Ascending aorta (tissue), 2 donors: ENCODE data around the gene PTPRCAP. TPM values are rescaled to one million over a fixed set of nuclear protein-coding genes. Genes with fewer than 3 reads are reported as not detected.
"Not testable (repeated sequence)": the region's sequence is repeated elsewhere in the genome, so short reads cannot be mapped to it uniquely, and the experiment has no call there.

ENCODE experiments used
- DNase-seq, 2 donors: peaks; one replicate each; pipeline ENCODE4 v3.0.0-alpha.2; 2019; ENCODE audit warnings: low spot score in 2 of 2
- H3K27ac ChIP-seq, 2 donors: fragments of 200-600 bp; sonication (generic); one replicate each; pipeline ENCODE4 v1.5.1; 2016 to 2017; ENCODE audit warnings: mild to moderate bottlenecking in 1 of 2
- H3K27me3 ChIP-seq: fragments of 200-600 bp; sonication (generic); one replicate; pipeline ENCODE4 v1.5.1; 2017
- H3K36me3 ChIP-seq, 2 donors: fragments of 200-600 bp; sonication (generic); one replicate each; pipeline ENCODE4 v1.5.1; 2016
- H3K4me1 ChIP-seq, 2 donors: fragments of 200-600 bp; sonication (generic); one replicate each; pipeline ENCODE4 v1.5.1; 2016 to 2017; ENCODE audit warnings: mild to moderate bottlenecking in 1 of 2
- H3K4me3 ChIP-seq, 2 donors: fragments of 200-600 bp; sonication (generic); one replicate each; pipeline ENCODE4 v1.5.1; 2016 to 2017; ENCODE audit warnings: mild to moderate bottlenecking in 1 of 2
- H3K9me3 ChIP-seq, 2 donors: fragments of 200-600 bp; sonication (generic); one replicate each; pipeline ENCODE4 v1.5.1; 2016
- CTCF ChIP-seq, 3 experiments: fragments of 200-600 bp in 2 of 3; fragments of 450-650 bp in 1 of 3; sonication (generic) in 2 of 3; IDR thresholded peaks; one replicate each; pipeline ENCODE4 v1.5.1; 2016 to 2019; ENCODE audit warnings: antibody characterized with exemption in 3 of 3, mild to moderate bottlenecking in 1 of 3, moderate library complexity in 1 of 3
- intact Hi-C: fragments of 100-400 bp; cut with DNase I; formaldehyde crosslinking; loops from one replicate; pipeline ENCODE4 v1.15.1; 2023
- total RNA-seq: library from RNA; depleted of rRNA; stranded (reverse); fragments of >200 nt; gene quantifications from one replicate; pipeline ENCODE4 v1.1.0, GENCODE V29; 2016

The PTPRCAP gene
- total RNA-seq, 1 donor from 2014 or later = 26.6 TPM

GRCh38 chr11:67431346-67432249 is 5.9 kb downstream of the PTPRCAP start:
- intact Hi-C loops = no loop called here
- peaks cover 6 to 16% of the 10 kb centered on the region in 2 donors for H3K4me1 ChIP-seq
- H3K36me3 ChIP-seq = peaks cover 45 to 57% of the 10 kb centered on the region in 2 donors
- H3K27ac ChIP-seq = no peak overlapping the region
- TF ChIP-seq CTCF (IDR thresholded peaks at IDR 0.05) = no peak
- no peak for DNase-seq
- H3K9me3 ChIP-seq = no peaks in the 10 kb centered on the region
- no peaks in the 10 kb centered on the region for H3K27me3 ChIP-seq
- no peak overlapping the region for H3K4me3 ChIP-seq

- H3K36me3 ChIP-seq = peaks cover 33 to 44% of the 10 kb centered on the region in 2 donors
Observed at GRCh38 chr11:67429722-67430121, 7.8 kb downstream of the PTPRCAP start.

GRCh38 chr11:67429038-67429668 is 8.3 kb downstream of the PTPRCAP start:
- H3K27me3 ChIP-seq = no peaks in the 10 kb centered on the region
- peak overlapping the region; percentile 86 to 91 for H3K27ac ChIP-seq
- DNase-seq = no peak
- H3K4me3 ChIP-seq = peak overlapping the region; percentile 75 to 94
- peaks cover 6 to 16% of the 10 kb centered on the region in 2 donors for H3K4me1 ChIP-seq
- no peaks in the 10 kb centered on the region for H3K9me3 ChIP-seq
- intact Hi-C loops = loop anchor here (2.0 to 5.0 kb wide), 2 partner anchors 37 to 78 kb away; partner anchors contain the start of gene RAD9A
- no peak for TF ChIP-seq CTCF (IDR thresholded peaks at IDR 0.05)
- peaks cover 28 to 38% of the 10 kb centered on the region in 2 donors for H3K36me3 ChIP-seq

More at GRCh38 chr11:67429722-67430121, 7.8 kb downstream of the PTPRCAP start:
- no peak for DNase-seq
- Histone ChIP-seq H3K27ac (no peak overlapping the region), H3K4me3 (no peak overlapping the region), H3K4me1 (peaks cover 6 to 16% of the 10 kb centered on the region in 2 donors), H3K9me3 (no peaks in the 10 kb centered on the region), H3K27me3 (no peaks in the 10 kb centered on the region)
- TF ChIP-seq CTCF (IDR thresholded peaks at IDR 0.05) = no peak
- intact Hi-C loops = loop anchor here (2.0 to 5.0 kb wide), 2 partner anchors 37 to 77 kb away; partner anchors contain the start of gene RAD9A

GRCh38 chr11:67428052-67429001 is 9.2 kb downstream of the PTPRCAP start, which contains the start of gene RPS6KB2:
RPS6KB2 (plus strand) TSS chr11:67428494; CDS start chr11:67428546, 52 bp downstream.
- TF ChIP-seq CTCF (IDR thresholded peaks at IDR 0.05) = no peak
- Histone ChIP-seq H3K4me1 (peaks cover 6 to 16% of the 10 kb centered on the region in 2 donors), H3K27ac (peak within 1 kb of the TSS; percentile 86 to 91), H3K9me3 (no peaks in the 10 kb centered on the region), H3K27me3 (no peaks in the 10 kb centered on the region), H3K36me3 (peaks cover 19 to 30% of the 10 kb centered on the region in 2 donors), H3K4me3 (peak within 1 kb of the TSS; percentile 75 to 94)
- DNase-seq = peak; percentile 96 to 99
- intact Hi-C loops = loop anchor here (1.0 to 5.0 kb wide), 5 partner anchors 15 to 78 kb away; partner anchors contain the start of genes CORO1B, PPP1CA, RAD9A and TMEM134

- Histone ChIP-seq H3K4me1 (peaks cover 6 to 16% of the 10 kb centered on the region in 2 donors), H3K4me3 (peak overlapping the region; percentile 75 to 94), H3K27ac (peak overlapping the region; percentile 61 to 80), H3K36me3 (peaks cover 10 to 21% of the 10 kb centered on the region in 2 donors)
- H3K9me3 ChIP-seq, DNase-seq, H3K27me3 ChIP-seq: not testable (repeated sequence)
- intact Hi-C loops = loop anchor here (5.0 kb wide), 1 partner anchor 35 kb away; the partner anchor contains the start of gene RAD9A
Observed at GRCh38 chr11:67427364-67427859, 10.1 kb downstream of the PTPRCAP start.
